CD1c-positive myeloid dendritic cell (primary cell): ENCODE data around the gene PCDHGB3.
"Not testable (repeated sequence)": the region's sequence is repeated elsewhere in the genome, so short reads cannot be mapped to it uniquely, and the experiment has no call there.

Experiments
- DNase-seq: peaks from one replicate; pipeline ENCODE4 v3.0.0-alpha.2; 2016; ENCODE audit errors: extremely low spot score

The PCDHGB3 gene

DNA sequence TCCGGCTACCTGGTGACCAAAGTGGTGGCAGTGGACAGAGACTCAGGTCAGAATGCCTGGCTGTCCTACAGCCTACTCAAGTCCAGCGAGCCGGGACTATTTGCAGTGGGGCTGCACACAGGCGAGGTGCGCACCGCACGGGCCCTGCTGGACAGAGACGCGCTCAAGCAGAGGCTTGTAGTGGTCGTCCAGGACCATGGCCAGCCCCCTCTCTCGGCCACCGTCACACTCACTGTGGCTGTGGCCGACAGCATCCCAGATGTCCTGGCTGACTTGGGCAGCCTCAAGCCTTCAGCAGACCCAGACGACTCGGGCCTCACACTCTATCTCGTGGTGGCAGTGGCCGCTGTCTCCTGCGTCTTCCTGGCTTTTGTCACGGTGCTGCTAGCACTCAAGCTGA is 13.1 kb upstream of the PCDHGB3 start:
- no peak for DNase-seq

- peak; percentile 49 for DNase-seq
Measured at GRCh38 chr5:141359790-141360426, 10.1 kb upstream of the PCDHGB3 start, which contains the start of gene PCDHGB2. TSS of gene PCDHGB2 (plus strand) at chr5:141359994. CDS start at chr5:141360136, 142 bp downstream.

GRCh38 chr5:141360685-141361084 is 9.4 kb upstream of the PCDHGB3 start:
- DNase-seq: no peak

GRCh38 chr5:141362719-141363118 is 7.3 kb upstream of the PCDHGB3 start:
- DNase-seq: no peak

DNA sequence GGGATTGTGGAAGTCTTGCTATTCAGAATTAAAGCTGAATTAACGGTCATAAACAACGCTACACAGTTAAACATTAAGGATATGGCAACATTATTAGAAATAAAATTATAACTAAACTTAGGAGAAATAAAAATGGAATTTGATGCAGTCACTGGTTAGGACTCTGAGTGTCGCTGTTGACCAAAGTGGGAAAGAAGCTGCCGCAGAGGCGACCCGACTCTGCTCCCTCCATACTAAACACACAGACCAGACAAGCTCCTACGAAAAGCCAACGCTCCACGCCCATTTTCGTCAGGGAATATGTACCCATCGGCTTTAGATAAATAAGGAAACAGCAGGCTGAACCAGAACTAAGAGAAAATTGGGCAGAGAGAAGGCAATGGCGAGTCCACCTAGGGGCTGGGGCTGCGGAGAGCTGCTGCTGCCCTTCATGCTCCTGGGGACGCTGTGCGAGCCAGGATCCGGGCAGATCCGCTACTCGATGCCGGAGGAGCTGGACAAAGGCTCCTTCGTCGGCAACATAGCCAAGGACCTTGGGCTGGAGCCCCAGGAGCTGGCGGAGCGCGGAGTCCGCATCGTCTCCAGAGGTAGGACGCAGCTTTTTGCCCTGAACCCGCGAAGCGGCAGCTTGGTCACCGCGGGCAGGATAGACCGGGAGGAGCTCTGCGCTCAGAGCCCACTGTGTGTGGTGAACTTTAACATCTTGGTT is 5.9 kb upstream of the PCDHGB3 start, which contains the start of gene PCDHGA5:
Gene PCDHGA5 (plus strand): TSS at position 211 of the 709 bp plus-strand sequence. CDS start 169 bp downstream, at position 380.
- DNase-seq: no peak

GRCh38 chr5:141366016-141366896 is 3.8 kb upstream of the PCDHGB3 start:
- no peak for DNase-seq

DNA sequence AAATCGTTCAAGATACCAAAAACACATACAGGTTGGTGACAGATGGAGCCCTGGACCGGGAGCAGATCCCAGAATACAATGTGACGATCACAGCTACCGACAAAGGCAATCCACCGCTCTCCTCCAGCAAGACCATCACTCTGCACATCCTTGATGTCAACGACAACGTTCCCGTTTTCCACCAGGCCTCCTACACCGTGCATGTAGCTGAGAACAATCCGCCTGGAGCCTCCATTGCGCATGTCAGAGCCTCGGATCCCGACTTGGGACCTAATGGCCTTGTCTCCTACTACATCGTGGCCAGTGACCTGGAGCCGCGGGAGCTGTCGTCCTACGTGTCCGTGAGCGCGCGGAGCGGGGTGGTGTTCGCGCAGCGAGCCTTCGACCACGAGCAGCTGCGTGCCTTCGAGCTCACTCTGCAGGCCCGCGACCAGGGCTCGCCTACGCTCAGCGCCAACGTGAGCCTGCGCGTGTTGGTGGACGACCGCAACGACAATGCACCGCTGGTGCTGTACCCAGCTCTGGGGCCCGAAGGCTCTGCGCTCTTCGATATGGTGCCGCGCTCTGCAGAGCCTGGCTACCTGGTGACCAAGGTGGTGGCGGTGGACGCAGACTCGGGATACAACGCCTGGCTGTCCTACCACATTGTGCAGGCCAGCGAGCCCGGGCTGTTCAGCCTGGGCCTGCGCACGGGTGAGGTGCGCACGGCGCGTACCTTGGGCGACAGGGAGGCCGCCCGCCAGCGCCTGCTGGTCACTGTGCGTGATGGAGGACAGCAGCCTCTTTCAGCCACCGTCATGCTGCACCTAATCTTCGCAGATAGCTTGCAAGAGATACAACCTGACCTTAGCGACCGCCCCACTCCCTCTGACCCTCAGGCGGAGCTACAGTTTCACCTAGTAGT is 1.8 kb downstream of the PCDHGB3 start:
- DNase-seq: no peak

DNA sequence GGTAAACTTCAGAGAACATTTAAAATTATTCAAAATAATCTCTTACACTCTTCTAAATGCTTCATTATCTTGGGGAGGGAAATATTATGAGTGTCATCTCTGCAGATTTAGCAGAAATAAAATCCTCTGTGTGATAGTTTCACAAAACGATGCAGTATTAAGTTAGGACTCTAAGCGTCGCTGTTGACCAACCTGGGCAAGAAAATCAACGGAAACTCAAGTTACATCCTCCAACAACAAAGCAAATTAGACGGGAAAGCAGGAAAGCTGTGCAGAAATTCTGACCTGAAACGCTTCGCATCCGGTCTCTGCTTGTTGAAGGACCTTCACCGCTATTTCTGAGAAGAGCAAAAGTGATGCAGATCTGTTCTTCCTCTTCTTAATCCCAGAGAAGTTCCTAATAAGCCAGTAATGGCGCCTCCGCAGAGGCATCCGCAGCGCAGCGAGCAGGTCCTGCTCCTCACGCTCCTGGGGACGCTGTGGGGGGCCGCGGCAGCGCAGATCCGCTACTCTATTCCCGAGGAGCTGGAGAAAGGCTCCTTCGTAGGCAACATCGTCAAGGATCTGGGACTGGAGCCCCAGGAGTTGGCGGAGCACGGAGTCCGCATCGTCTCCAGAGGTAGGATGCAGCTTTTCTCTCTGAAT is 3.8 kb downstream of the PCDHGB3 start, which contains the start of gene PCDHGA6:
Gene PCDHGA6 (plus strand): TSS at position 219 of the 645 bp plus-strand sequence. CDS start 193 bp downstream, at position 412.
- DNase-seq: no peak

DNA sequence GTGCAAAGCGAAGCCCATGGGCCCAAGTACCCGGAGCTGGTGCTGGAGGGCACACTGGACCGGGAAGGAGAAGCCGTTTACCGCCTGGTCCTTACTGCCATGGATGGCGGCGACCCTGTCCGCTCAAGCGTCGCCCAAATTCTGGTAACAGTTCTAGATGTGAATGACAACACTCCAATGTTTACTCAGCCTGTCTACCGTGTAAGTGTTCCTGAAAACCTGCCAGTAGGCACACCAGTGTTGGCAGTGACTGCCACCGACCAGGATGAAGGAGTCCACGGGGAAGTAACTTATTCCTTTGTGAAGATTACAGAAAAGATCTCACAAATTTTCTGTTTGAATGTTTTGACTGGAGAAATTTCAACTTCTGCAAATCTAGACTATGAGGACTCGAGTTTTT is 4.6 kb downstream of the PCDHGB3 start:
- DNase-seq: no peak

GRCh38 chr5:141375444-141376155 is 5.6 kb downstream of the PCDHGB3 start:
- not testable (repeated sequence) for DNase-seq

DNA sequence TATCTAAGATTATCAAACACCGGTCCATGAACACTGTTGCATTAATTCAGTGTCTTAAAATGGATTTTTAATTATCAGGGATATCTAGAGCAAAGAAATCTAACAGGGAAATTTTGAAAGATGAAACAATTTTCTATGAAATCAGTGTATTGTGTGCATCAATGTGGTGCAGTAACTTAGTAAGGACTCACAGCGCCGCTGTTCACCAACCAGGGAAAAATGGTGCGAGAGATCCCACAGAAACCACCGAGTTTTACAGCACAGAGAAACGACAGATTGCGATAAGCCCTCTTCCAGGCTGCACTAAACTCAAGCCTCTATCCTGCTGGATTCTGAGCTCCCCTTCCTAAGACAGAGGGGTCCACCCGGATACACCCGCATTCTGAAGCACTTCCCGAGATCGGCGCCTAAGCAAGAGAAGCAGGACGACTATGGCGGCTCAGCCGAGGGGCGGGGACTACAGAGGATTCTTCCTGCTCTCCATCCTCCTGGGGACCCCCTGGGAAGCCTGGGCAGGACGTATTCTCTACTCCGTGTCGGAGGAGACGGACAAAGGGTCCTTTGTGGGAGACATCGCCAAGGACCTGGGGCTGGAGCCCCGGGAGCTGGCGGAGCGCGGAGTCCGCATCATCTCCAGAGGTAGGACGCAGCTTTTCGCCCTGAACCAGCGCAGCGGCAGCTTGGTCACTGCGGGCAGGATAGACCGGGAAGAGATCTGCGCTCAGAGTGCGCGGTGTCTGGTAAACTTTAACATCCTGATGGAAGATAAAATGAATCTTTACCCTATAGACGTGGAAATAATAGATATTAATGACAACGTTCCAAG is 12.6 kb downstream of the PCDHGB3 start, which contains the start of gene PCDHGA7:
Gene PCDHGA7 (plus strand): TSS at position 274 of the 826 bp plus-strand sequence. CDS start 158 bp downstream, at position 432.
- DNase-seq: no peak

GRCh38 chr5:141383345-141383744 is 13.3 kb downstream of the PCDHGB3 start:
- DNase-seq: no peak

DNA sequence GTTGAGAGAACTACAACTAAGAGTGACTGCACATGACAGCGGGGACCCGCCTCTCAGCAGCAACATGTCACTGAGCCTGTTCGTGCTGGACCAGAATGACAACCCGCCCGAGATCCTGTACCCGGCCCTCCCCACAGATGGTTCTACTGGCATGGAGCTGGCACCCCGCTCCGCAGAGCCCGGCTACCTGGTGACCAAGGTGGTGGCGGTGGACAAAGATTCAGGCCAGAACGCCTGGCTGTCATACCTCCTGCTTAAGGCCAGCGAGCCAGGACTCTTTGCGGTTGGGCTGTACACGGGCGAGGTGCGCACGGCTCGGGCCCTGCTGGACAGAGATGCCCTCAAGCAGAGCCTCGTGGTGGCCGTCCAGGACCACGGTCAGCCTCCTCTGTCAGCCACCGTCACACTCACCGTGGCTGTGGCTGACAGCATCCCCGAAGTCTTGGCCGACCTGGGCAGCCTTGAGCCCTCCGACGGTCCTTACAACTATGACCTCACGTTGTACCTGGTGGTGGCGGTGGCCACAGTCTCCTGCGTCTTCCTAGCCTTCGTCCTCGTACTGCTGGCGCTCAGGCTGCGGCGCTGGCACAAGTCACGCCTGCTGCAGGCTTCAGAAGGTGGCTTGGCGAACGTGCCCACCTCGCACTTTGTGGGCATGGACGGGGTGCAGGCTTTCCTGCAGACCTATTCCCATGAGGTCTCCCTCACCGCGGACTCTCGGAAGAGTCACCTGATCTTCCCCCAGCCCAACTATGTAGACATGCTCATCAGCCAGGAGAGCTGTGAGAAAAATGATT is 14.6 kb downstream of the PCDHGB3 start:
- no peak for DNase-seq

DNA sequence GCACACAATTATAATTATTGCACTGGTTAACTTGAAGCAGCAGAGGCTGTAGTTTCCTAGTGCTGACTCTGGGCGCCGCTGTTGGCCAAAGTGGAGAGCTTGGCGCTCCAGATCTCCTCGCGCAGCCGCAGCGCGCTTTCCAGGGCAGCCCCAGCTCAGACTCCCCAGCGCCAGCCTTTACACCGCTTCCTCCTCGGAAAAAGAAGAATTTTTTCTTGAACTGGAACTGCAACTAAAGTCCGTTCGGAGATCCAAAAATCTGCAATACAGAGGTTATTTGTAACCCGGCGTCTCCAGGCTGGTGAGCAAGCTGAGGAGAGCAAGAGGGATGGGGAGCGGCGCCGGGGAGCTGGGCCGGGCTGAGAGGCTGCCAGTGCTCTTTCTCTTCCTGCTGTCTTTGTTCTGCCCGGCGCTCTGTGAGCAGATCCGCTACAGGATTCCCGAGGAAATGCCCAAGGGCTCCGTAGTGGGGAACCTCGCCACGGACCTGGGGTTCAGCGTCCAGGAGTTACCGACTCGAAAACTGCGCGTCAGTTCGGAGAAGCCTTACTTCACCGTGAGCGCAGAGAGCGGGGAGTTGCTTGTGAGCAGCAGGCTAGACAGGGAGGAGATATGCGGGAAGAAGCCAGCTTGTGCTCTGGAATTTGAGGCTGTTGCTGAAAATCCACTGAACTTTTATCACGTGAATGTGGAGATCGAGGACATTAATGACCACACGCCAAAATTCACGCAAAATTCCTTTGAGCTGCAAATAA is 17.7 kb downstream of the PCDHGB3 start, which contains the start of gene PCDHGB4:
Gene PCDHGB4 (plus strand): TSS at position 142 of the 755 bp plus-strand sequence. CDS start 187 bp downstream, at position 329.
- peak; percentile 44 for DNase-seq

DNA sequence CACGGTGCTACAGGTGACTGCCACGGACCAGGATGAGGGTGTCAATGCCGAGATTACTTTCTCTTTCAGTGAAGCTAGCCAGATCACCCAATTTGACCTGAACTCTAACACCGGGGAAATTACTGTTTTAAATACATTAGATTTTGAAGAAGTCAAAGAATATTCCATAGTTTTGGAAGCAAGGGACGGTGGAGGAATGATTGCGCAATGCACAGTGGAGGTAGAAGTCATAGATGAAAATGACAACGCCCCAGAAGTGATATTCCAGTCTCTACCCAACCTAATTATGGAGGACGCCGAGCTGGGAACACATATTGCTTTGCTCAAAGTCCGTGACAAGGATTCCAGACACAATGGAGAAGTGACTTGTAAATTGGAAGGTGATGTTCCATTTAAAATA is 18.6 kb downstream of the PCDHGB3 start:
- DNase-seq: no peak

DNA sequence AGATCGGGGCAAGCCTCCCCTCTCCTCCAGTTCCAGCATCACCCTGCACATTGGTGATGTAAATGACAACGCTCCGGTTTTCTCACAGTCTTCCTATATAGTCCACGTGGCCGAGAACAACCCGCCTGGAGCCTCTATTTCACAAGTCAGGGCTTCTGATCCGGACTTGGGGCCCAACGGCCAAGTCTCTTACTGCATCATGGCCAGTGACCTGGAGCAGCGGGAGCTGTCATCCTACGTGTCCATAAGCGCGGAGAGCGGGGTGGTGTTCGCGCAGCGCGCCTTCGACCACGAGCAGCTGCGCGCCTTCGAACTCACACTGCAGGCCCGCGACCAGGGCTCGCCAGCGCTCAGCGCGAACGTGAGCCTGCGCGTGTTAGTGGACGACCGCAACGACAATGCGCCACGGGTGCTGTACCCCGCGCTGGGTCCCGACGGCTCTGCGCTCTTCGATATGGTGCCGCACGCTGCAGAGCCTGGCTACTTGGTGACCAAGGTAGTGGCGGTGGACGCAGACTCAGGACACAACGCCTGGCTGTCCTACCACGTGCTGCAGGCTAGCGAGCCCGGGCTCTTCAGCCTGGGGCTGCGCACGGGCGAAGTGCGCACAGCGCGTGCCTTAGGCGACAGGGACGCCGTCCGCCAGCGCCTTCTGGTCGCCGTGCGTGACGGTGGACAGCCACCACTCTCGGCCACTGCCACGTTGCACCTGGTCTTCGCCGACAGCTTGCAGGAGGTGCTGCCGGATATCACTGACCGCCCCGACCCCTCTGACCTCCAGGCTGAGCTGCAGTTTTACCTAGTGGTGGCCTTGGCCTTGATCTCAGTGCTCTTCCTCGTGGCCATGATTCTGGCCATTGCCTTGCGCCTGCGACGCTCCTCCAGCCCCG is 19.4 kb downstream of the PCDHGB3 start:
- no peak for DNase-seq
